ENCODE results near the gene XPC.

- TF ChIP-seq, protein P1, sequence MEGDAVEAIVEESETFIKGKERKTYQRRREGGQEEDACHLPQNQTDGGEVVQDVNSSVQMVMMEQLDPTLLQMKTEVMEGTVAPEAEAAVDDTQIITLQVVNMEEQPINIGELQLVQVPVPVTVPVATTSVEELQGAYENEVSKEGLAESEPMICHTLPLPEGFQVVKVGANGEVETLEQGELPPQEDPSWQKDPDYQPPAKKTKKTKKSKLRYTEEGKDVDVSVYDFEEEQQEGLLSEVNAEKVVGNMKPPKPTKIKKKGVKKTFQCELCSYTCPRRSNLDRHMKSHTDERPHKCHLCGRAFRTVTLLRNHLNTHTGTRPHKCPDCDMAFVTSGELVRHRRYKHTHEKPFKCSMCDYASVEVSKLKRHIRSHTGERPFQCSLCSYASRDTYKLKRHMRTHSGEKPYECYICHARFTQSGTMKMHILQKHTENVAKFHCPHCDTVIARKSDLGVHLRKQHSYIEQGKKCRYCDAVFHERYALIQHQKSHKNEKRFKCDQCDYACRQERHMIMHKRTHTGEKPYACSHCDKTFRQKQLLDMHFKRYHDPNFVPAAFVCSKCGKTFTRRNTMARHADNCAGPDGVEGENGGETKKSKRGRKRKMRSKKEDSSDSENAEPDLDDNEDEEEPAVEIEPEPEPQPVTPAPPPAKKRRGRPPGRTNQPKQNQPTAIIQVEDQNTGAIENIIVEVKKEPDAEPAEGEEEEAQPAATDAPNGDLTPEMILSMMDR (conservative IDR thresholded peaks at IDR 0.05), result no peak
- no peak for TF ChIP-seq ZFX (IDR thresholded peaks at IDR 0.05)
Measured at GRCh38 chr3:14218355-14218754, 40.0 kb upstream of the XPC start.

All from C4-2B (cell line).